Stimulated activated CD4-positive, alpha-beta T cell treated with anti-CD3 and anti-CD28 coated beads, Interleukin-1b, Interleukin-23, amount 100 ng/mL, for 48 hours (primary cell): ENCODE results near the gene OR2T5.
"Not testable (repeated sequence)": the region's sequence is repeated elsewhere in the genome, so short reads cannot be mapped to it uniquely, and the experiment has no call there.

Source experiments
- DNase-seq: peaks from one replicate; pipeline ENCODE4 v3.0.0-alpha.2; 2020

The OR2T5 gene

GRCh38 chr1:248510217-248510616 lies 21.8 kb downstream of the OR2T5 start:
- not testable (repeated sequence) for DNase-seq

- no peak for DNase-seq
Measured at GRCh38 chr1:248521856-248522255, 33.5 kb downstream of the OR2T5 start.

DNA sequence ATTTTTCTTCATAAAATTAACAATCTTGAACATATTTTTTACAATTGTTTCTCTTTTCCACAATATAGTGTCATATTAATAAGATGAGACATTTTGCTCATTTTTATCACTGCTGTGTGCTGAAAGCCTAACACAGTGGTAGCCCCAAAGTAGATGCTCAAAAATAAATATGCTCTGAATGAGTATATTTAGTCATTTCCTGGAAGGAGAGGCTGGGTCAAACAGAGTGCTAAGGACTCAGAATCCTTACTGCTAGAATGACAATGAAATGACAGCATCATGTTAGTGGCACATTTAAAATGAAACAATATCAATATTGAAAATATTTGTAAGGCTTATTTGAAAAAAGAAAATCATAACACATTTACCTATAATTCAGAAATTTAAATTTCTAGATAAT lies 49.1 kb downstream of the OR2T5 start:
- DNase-seq, result not testable (repeated sequence)
